ENCODE data around the gene ADAMTS16. TPM values are rescaled to one million over a fixed set of nuclear protein-coding genes. Genes with fewer than 3 reads are reported as not detected.

ADAMTS16 gene
- polyA plus RNA-seq, 1 donor = 1.2 TPM

DNA sequence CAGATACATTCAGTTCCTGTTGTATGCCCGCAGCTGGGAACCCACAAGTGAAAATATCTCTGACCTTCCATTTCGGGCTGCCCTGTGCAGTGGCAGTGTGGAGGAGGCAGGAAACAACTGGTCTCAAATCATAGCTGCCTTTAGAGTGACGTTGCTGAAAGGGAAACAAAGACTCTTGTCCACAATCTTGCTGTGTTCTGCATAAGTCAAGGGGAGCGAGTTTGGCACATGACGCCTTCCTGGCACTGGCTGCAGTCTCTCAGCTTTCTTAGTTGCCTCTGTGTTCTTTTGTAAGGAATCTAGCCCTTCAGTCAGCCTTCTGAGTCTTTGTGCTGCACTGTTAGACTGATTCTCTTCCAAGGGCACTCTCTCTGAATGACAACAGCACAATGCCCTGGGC is 24.0 kb downstream of the ADAMTS16 start:
- H3K4me3 ChIP-seq (ENCODE audit: low read length) = no peak overlapping the region
- no peak overlapping the region for H3K27ac ChIP-seq (ENCODE audit: low read length)
- H3K9me3 ChIP-seq (ENCODE audit: control insufficient read depth, low read depth, low read length) = no peaks in the 10 kb centered on the region
- H3K4me1 ChIP-seq (ENCODE audit: control insufficient read depth, insufficient read depth, low read length) = no peaks in the 10 kb centered on the region
- no peaks in the 10 kb centered on the region for H3K36me3 ChIP-seq (ENCODE audit: control insufficient read depth, insufficient read depth, low read length)
- no peak for DNase-seq
- 100% methylated on average over 1 of the region's 5 CpGs for WGBS (ENCODE audit: insufficient coverage, low lambda C conversion rate)
- no peaks in the 10 kb centered on the region for H3K27me3 ChIP-seq (ENCODE audit: control insufficient read depth, insufficient read depth, low read length)

DNA sequence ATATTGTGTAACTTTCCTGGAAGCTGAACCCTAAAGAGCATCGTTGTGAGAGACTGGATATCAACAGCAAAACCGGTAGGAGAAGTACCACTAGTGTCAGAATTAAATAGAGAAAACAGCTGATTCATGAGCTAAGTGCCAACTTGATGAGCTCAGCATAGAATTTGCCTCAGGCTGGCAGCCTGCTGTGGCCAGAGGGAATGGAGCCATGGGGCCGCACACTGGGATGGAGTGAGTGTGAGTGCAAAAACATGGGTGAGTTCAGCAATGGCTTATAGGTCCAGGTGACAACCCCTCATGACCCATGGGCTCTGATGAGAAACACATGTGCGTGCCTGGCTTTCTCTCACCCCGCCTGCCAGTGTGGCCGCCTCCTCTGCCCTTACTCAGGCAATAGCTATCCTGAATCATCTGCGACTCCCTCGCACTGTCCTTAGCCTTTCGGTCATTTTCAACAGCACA is 25.4 kb downstream of the ADAMTS16 start:
- Histone ChIP-seq H3K27ac (ENCODE audit: low read length) (no peak overlapping the region), H3K4me1 (ENCODE audit: control insufficient read depth, insufficient read depth, low read length) (no peaks in the 10 kb centered on the region), H3K27me3 (ENCODE audit: control insufficient read depth, insufficient read depth, low read length) (no peaks in the 10 kb centered on the region), H3K9me3 (ENCODE audit: control insufficient read depth, low read depth, low read length) (no peaks in the 10 kb centered on the region), H3K4me3 (ENCODE audit: low read length) (no peak overlapping the region), H3K36me3 (ENCODE audit: control insufficient read depth, insufficient read depth, low read length) (no peaks in the 10 kb centered on the region)
- no peak for DNase-seq
- WGBS (ENCODE audit: insufficient coverage, low lambda C conversion rate) = 100% methylated on average over 2 of the region's 9 CpGs

DNA sequence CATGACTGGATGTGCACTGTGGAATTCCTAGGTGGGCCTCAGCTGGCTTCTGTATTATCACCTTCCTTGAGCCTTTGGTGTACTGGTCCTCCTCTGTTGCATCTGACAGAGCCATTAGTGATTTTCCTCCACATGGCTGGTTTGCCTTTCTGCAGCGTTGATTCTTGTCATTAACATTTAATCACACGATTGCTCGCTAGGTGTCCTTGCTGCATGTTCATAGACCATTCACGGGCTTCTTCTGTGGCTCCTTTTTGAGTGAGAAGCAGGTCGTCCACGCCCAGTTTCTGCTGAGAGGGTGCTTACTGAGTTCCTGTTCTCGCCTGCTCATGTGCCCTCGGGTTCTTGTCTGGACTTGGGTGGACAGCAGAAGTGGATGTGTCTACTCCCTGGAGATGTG is 29.3 kb downstream of the ADAMTS16 start:
- DNase-seq = no peak
- no peaks in the 10 kb centered on the region for H3K36me3 ChIP-seq (ENCODE audit: control insufficient read depth, insufficient read depth, low read length)
- no peak overlapping the region for H3K27ac ChIP-seq (ENCODE audit: low read length)
- no peaks in the 10 kb centered on the region for H3K4me1 ChIP-seq (ENCODE audit: control insufficient read depth, insufficient read depth, low read length)
- H3K4me3 ChIP-seq (ENCODE audit: low read length) = no peak overlapping the region
- 100% methylated on average over 3 of the region's 8 CpGs for WGBS (ENCODE audit: insufficient coverage, low lambda C conversion rate)
- no peaks in the 10 kb centered on the region for H3K9me3 ChIP-seq (ENCODE audit: control insufficient read depth, low read depth, low read length)
- H3K27me3 ChIP-seq (ENCODE audit: control insufficient read depth, insufficient read depth, low read length) = no peaks in the 10 kb centered on the region

DNA sequence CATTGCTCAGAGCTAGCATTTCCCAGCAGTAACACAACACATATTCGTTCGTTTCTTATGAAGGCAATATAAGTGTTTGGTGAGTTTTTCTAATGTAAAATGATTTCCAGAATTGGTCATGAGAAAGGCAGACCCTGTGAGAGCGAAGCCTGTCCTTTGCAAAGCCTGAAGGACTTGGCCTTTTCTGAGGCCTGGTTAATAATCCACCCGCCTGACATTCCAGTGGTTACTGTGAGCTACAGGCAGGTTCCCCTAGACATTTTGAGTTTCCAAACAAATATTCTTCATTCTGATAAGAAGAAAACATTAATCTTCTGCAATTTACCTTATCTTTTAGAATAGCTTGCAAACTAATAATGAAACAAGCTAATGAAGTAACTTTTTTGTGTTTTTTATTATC is 38.0 kb downstream of the ADAMTS16 start:
- no peak overlapping the region for H3K27ac ChIP-seq (ENCODE audit: low read length)
- no peaks in the 10 kb centered on the region for H3K4me1 ChIP-seq (ENCODE audit: control insufficient read depth, insufficient read depth, low read length)
- H3K4me3 ChIP-seq (ENCODE audit: low read length) = no peak overlapping the region
- WGBS (ENCODE audit: insufficient coverage, low lambda C conversion rate) = no CpG with 5 or more reads among the region's 4 CpGs
- no peaks in the 10 kb centered on the region for H3K9me3 ChIP-seq (ENCODE audit: control insufficient read depth, low read depth, low read length)
- peaks cover 2% of the 10 kb centered on the region for H3K27me3 ChIP-seq (ENCODE audit: control insufficient read depth, insufficient read depth, low read length)
- no peak for DNase-seq
- H3K36me3 ChIP-seq (ENCODE audit: control insufficient read depth, insufficient read depth, low read length) = no peaks in the 10 kb centered on the region

DNA sequence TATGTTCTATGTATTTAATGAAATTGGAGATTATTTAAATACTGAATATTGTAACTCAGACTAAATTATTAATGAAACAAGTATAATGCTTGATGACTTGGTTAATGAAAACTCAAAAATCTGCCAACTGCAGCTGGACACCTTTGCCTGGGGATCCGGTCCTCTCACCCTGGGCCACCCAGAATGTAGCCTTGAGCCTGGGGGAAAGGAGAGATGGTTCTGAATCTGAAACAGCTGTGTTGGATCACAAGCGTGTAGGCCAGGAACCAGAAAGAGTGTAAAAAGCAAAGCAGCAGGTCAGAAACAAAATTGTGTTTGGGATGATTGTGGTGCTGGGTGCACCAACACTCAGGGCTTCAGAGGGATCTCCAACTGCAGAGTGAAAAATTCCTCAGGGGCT is 38.5 kb downstream of the ADAMTS16 start:
- WGBS (ENCODE audit: insufficient coverage, low lambda C conversion rate) = no CpG with 5 or more reads among the region's 2 CpGs
- Histone ChIP-seq H3K27ac (ENCODE audit: low read length) (no peak overlapping the region), H3K4me1 (ENCODE audit: control insufficient read depth, insufficient read depth, low read length) (no peaks in the 10 kb centered on the region)

DNA sequence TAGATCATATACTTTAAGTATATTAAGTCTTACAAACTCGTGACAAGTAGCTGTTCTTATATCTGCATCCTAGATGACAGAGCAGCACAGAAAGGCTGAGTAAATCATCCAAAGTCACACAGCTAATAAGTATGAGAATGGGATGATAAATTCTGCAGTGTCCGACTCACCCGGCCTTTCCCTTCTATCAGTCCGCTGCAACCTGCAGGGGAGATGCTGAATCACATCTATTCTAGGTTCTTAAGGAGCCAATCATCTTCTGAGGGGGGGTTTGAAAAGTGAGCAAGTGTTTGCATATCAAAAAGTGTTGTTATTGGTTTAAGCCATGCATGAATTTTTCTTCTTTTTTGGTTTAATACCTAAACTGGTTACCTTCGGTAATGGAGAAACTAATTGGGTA is 38.9 kb downstream of the ADAMTS16 start:
- Histone ChIP-seq H3K27ac (ENCODE audit: low read length) (no peak overlapping the region), H3K27me3 (ENCODE audit: control insufficient read depth, insufficient read depth, low read length) (peaks cover 5% of the 10 kb centered on the region), H3K4me3 (ENCODE audit: low read length) (no peak overlapping the region), H3K9me3 (ENCODE audit: control insufficient read depth, low read depth, low read length) (no peaks in the 10 kb centered on the region), H3K4me1 (ENCODE audit: control insufficient read depth, insufficient read depth, low read length) (no peaks in the 10 kb centered on the region), H3K36me3 (ENCODE audit: control insufficient read depth, insufficient read depth, low read length) (no peaks in the 10 kb centered on the region)
- no CpG with 5 or more reads among the region's 5 CpGs for WGBS (ENCODE audit: insufficient coverage, low lambda C conversion rate)
- DNase-seq = no peak

More for the DNA sequence above, 38.5 kb downstream of the ADAMTS16 start:
- Histone ChIP-seq H3K36me3 (ENCODE audit: control insufficient read depth, insufficient read depth, low read length) (no peaks in the 10 kb centered on the region), H3K9me3 (ENCODE audit: control insufficient read depth, low read depth, low read length) (no peaks in the 10 kb centered on the region), H3K4me3 (ENCODE audit: low read length) (no peak overlapping the region), H3K27me3 (ENCODE audit: control insufficient read depth, insufficient read depth, low read length) (peaks cover 5% of the 10 kb centered on the region)
- DNase-seq = no peak

DNA sequence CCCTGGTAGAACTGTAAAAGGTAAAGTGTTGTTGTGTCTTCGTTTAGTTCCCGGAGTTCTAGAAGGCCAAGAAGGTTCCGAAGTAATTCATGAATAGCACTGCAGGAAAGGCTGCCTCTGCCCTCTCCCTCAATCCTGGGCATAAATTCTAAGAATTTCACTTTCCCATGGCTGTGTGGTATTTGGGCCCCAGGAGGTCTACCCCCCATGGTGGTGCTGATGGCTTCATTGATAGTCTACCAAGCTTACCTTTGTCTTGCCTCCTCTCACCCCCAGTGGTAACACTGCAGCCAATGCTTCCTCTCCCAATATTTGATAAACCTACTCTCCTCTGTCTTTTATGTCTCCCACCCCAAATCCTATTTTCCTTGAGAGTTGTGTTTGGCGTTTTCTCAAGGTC is 39.5 kb downstream of the ADAMTS16 start:
- H3K4me3 ChIP-seq (ENCODE audit: low read length) = no peak overlapping the region
- DNase-seq = no peak
- no peak overlapping the region for H3K27ac ChIP-seq (ENCODE audit: low read length)
- no peaks in the 10 kb centered on the region for H3K9me3 ChIP-seq (ENCODE audit: control insufficient read depth, low read depth, low read length)
- no peaks in the 10 kb centered on the region for H3K36me3 ChIP-seq (ENCODE audit: control insufficient read depth, insufficient read depth, low read length)
- WGBS (ENCODE audit: insufficient coverage, low lambda C conversion rate) = 100% methylated on average over 2 of the region's 4 CpGs
- H3K4me1 ChIP-seq (ENCODE audit: control insufficient read depth, insufficient read depth, low read length) = no peaks in the 10 kb centered on the region
- H3K27me3 ChIP-seq (ENCODE audit: control insufficient read depth, insufficient read depth, low read length) = peaks cover 5% of the 10 kb centered on the region

DNA sequence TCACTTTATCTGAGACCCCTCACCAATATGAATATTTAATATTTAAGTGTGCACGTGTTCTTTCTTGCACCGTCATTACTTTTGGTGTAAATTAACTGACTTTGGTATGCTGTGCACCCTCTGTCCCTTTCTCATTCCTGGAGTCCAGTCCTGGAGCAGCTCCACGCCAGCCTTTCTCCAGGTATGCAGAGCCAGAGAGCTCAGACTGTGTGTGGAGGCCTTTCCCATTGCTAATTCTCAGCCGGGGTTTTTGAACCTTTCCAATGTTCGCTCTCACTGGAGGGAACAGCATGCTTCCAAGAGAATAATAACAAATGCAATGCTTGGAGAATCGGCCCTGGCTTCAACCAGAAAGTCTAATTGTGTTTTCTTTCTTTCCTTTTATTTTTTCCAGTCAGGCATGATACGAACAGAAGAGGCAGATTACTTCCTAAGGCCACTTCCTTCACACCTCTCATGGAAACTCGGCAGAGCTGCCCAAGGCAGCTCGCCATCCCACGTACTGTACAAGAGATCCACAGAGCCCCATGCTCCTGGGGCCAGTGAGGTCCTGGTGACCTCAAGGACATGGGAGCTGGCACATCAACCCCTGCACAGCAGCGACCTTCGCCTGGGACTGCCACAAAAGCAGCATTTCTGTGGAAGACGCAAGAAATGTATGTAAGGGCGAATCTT is 41.7 kb downstream of the ADAMTS16 start:
- no peak overlapping the region for H3K27ac ChIP-seq (ENCODE audit: low read length)
- 90% methylated on average over 2 of the region's 14 CpGs for WGBS (ENCODE audit: insufficient coverage, low lambda C conversion rate)
- no peak overlapping the region for H3K4me3 ChIP-seq (ENCODE audit: low read length)
- H3K36me3 ChIP-seq (ENCODE audit: control insufficient read depth, insufficient read depth, low read length) = no peaks in the 10 kb centered on the region
- no peak for DNase-seq
- no peaks in the 10 kb centered on the region for H3K4me1 ChIP-seq (ENCODE audit: control insufficient read depth, insufficient read depth, low read length)
- H3K9me3 ChIP-seq (ENCODE audit: control insufficient read depth, low read depth, low read length) = no peaks in the 10 kb centered on the region
- H3K27me3 ChIP-seq (ENCODE audit: control insufficient read depth, insufficient read depth, low read length) = peaks cover 5% of the 10 kb centered on the region

DNA sequence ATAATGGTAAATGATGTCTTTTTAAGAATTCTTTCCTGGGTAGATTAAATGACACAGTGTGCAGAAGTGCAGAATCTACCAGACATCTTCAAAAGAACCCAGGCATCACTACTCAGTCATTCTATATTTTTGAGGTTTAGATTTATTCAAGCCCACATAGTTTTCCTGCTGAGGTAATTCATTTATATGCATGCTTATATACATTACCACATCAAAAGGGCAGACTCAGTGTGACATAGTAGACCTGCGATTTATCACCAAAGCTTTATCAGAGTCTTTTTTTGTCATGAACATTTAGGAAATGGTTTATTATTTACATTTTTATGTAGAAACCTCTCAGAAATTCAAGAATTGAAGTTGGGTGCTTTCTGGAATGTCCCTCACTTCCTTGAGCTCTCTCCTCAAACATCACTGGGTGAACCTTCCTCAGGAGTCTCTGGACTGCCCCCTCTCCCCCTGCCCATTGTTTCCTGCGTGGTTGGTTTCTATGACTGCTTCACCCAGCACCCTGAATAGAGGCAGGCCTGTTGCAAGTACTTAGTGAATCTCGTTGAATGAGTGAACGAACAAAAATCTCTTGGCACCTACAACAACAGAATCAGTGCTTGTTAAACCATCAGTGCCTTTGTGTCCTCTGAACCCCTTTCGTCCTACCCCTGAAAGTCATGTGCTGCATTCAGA is 42.5 kb downstream of the ADAMTS16 start:
- no CpG with 5 or more reads among the region's 5 CpGs for WGBS (ENCODE audit: insufficient coverage, low lambda C conversion rate)
- DNase-seq = no peak
- H3K9me3 ChIP-seq (ENCODE audit: control insufficient read depth, low read depth, low read length) = no peaks in the 10 kb centered on the region
- peaks cover 5% of the 10 kb centered on the region for H3K27me3 ChIP-seq (ENCODE audit: control insufficient read depth, insufficient read depth, low read length)
- no peak overlapping the region for H3K4me3 ChIP-seq (ENCODE audit: low read length)
- H3K27ac ChIP-seq (ENCODE audit: low read length) = no peak overlapping the region
- H3K36me3 ChIP-seq (ENCODE audit: control insufficient read depth, insufficient read depth, low read length) = no peaks in the 10 kb centered on the region
- H3K4me1 ChIP-seq (ENCODE audit: control insufficient read depth, insufficient read depth, low read length) = no peaks in the 10 kb centered on the region

DNA sequence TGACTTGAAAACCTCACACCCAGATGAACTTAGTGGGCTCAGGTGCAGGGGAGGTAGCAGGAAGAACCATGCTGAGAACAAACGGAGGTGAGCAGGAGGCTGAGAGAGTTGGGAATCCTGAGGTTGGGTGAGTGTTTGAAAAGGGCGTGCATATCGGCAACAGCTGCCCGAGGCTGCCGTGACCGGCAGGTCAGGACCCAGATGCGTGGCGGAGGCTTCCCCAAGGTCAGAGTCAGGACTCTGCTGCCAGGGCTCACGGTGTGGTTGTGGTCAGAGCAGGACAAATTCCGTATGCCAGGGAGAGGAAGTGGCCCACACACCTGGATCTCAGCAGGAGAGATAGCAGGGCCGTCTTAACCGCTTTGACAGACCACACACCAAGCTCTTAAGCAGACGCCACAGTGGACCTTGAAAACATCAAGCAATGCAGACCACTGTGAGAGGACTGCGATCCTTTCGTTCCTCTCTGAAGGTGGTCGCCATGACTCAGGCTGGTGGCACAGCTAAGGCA is 43.1 kb downstream of the ADAMTS16 start:
- Histone ChIP-seq H3K4me3 (ENCODE audit: low read length) (no peak overlapping the region), H3K4me1 (ENCODE audit: control insufficient read depth, insufficient read depth, low read length) (no peaks in the 10 kb centered on the region), H3K27me3 (ENCODE audit: control insufficient read depth, insufficient read depth, low read length) (peaks cover 5% of the 10 kb centered on the region), H3K9me3 (ENCODE audit: control insufficient read depth, low read depth, low read length) (no peaks in the 10 kb centered on the region), H3K36me3 (ENCODE audit: control insufficient read depth, insufficient read depth, low read length) (no peaks in the 10 kb centered on the region), H3K27ac (ENCODE audit: low read length) (no peak overlapping the region)
- no peak for DNase-seq
- no CpG with 5 or more reads among the region's 16 CpGs for WGBS (ENCODE audit: insufficient coverage, low lambda C conversion rate)
